HepG2 (cell line): ENCODE results near the gene CD9. TPM values are rescaled to one million over a fixed set of nuclear protein-coding genes. Genes with fewer than 3 reads are reported as not detected.

ENCODE experiments used
- CEBPB ChIP-seq: IDR thresholded peaks from 2 replicates; pipeline ENCODE4 v1.6.1; 2011; ENCODE audit warnings: low read depth, low read length, improper control_type of control experiment, borderline replicate concordance
- CENPX ChIP-seq: sonication (generic); formaldehyde crosslinking; IDR thresholded peaks from 2 replicates; pipeline ENCODE4 v1.9.0; 2021; ENCODE audit warnings: mild to moderate bottlenecking, missing genetic modification reagents, moderate library complexity
- CTCF ChIP-seq: sonication (generic); formaldehyde crosslinking; IDR thresholded peaks from 2 replicates; pipeline ENCODE4 v1.5.0; 2020; ENCODE audit warnings: mild to moderate bottlenecking, missing genetic modification reagents, moderate library complexity
- HES4 ChIP-seq: sonication (generic); formaldehyde crosslinking; IDR thresholded peaks from 2 replicates; pipeline ENCODE4 v1.9.0; 2021; ENCODE audit warnings: mild to moderate bottlenecking, missing genetic modification reagents, borderline replicate concordance
- HMG20A ChIP-seq: IDR thresholded peaks from 2 replicates; pipeline ENCODE4 v1.6.1; 2016; ENCODE audit warnings: borderline replicate concordance
- JUNB ChIP-seq: sonication (generic); formaldehyde crosslinking; IDR thresholded peaks from 2 replicates; pipeline ENCODE4 v1.8.0; 2022; ENCODE audit warnings: missing genetic modification reagents, mild to moderate bottlenecking, borderline replicate concordance
- KLF16 ChIP-seq, 2 experiments: sonication (generic) in 1 of 2; formaldehyde crosslinking in 1 of 2; IDR thresholded peaks; 2 replicates each; pipeline versions ENCODE4 v1.6.1 to v1.8.0; 2016 to 2023; ENCODE audit warnings: missing genetic modification reagents in 2 of 2, missing compliant biosample characterization in 1 of 2
- LCORL ChIP-seq, 2 experiments: fragments of 450-650 bp in 1 of 2; sonication (generic) in 1 of 2; formaldehyde crosslinking in 1 of 2; IDR thresholded peaks; 2 replicates each; pipeline versions ENCODE4 v1.5.0 to v1.6.1; 2017 to 2020; ENCODE audit warnings: antibody characterized with exemption in 1 of 2, missing genetic modification reagents in 1 of 2
- NCOR1 ChIP-seq: fragments of 200-600 bp; sonication (generic); IDR thresholded peaks from 2 replicates; pipeline ENCODE4 v1.7.0; 2017; ENCODE audit warnings: antibody characterized with exemption, low read length, borderline replicate concordance
- PHF8 ChIP-seq: sonication (generic); formaldehyde crosslinking; IDR thresholded peaks from 2 replicates; pipeline ENCODE4 v1.5.0; 2020; ENCODE audit warnings: missing genetic modification reagents
- POLR2G ChIP-seq: fragments of 200-400 bp; formaldehyde crosslinking; IDR thresholded peaks from 2 replicates; pipeline ENCODE4 v1.6.1; 2018; ENCODE audit warnings: mild to moderate bottlenecking, low read depth, low read length, moderate library complexity
- RCOR2 ChIP-seq: IDR thresholded peaks from 2 replicates; pipeline ENCODE4 v1.6.1; 2016; ENCODE audit warnings: missing biosample characterization, missing genetic modification reagents
- SALL1 ChIP-seq: sonication (generic); formaldehyde crosslinking; IDR thresholded peaks from 2 replicates; pipeline ENCODE4 v1.8.0; 2022; ENCODE audit warnings: mild to moderate bottlenecking, missing genetic modification reagents
- SAP130 ChIP-seq: IDR thresholded peaks from 2 replicates; pipeline ENCODE4 v1.6.1; 2016; ENCODE audit warnings: low read depth
- TBX3 ChIP-seq: fragments of 450-650 bp; IDR thresholded peaks from 2 replicates; pipeline ENCODE4 v1.6.1; 2017; ENCODE audit warnings: antibody characterized with exemption, mild to moderate bottlenecking, inconsistent platforms, borderline replicate concordance
- THAP11 ChIP-seq: IDR thresholded peaks from 2 replicates; pipeline ENCODE4 v1.6.1; 2016; ENCODE audit warnings: missing biosample characterization, missing genetic modification reagents
- TRIM24 ChIP-seq: sonication (generic); formaldehyde crosslinking; IDR thresholded peaks from 2 replicates; pipeline ENCODE4 v1.8.0; 2022; ENCODE audit warnings: mild to moderate bottlenecking, missing genetic modification reagents
- XBP1 ChIP-seq: sonication (generic); formaldehyde crosslinking; IDR thresholded peaks from 2 replicates; pipeline ENCODE4 v1.5.0; 2020; ENCODE audit warnings: missing genetic modification reagents
- YY1 ChIP-seq: IDR thresholded peaks from 2 replicates; pipeline ENCODE4 v1.6.1; 2011; ENCODE audit warnings: low read length, low read depth, moderate library complexity, mild to moderate bottlenecking; ENCODE audit not compliant: insufficient read depth, insufficient replicate concordance
- ZNF280D ChIP-seq: sonication (generic); formaldehyde crosslinking; IDR thresholded peaks from 2 replicates; pipeline ENCODE4 v1.5.1; 2020; ENCODE audit warnings: mild to moderate bottlenecking, missing genetic modification reagents
- ZNF468 ChIP-seq: sonication (generic); formaldehyde crosslinking; IDR thresholded peaks from 2 replicates; pipeline ENCODE4 v1.8.0; 2022; ENCODE audit warnings: mild to moderate bottlenecking, moderate library complexity, missing genetic modification reagents
- ZNF703 ChIP-seq: sonication (generic); formaldehyde crosslinking; IDR thresholded peaks from 2 replicates; pipeline ENCODE4 v1.5.1; 2020; ENCODE audit warnings: missing genetic modification reagents, mild to moderate bottlenecking, moderate library complexity, borderline replicate concordance
- ZNF781 ChIP-seq: sonication (generic); formaldehyde crosslinking; IDR thresholded peaks from 2 replicates; pipeline ENCODE4 v1.5.1; 2020; ENCODE audit warnings: borderline replicate concordance, mild to moderate bottlenecking, missing genetic modification reagents; ENCODE audit errors: not compliant biosample characterization
- ZNF784 ChIP-seq: sonication (generic); formaldehyde crosslinking; IDR thresholded peaks from 2 replicates; pipeline ENCODE4 v1.5.1; 2020; ENCODE audit warnings: missing genetic modification reagents, mild to moderate bottlenecking, borderline replicate concordance
- polyA plus RNA-seq, 8 experiments: library from polyadenylated mRNA; depleted of rRNA in 3 of 8; stranded (reverse) in 7 of 8; unstranded in 1 of 8; fragments of >200 nt; fragmentation: Illumina TruSeq in 4 of 8; extraction: Trizol in 4 of 8; gene quantifications; 2 replicates each; pipeline versions ENCODE4 v1.2.1 to v1.2.3, GENCODE V29; 2011 to 2016; ENCODE audit warnings: low read depth in 4 of 8, missing spikeins in 1 of 8, mixed read lengths in 1 of 8; ENCODE audit not compliant: insufficient read depth in 1 of 8
- total RNA-seq, 5 experiments: library from RNA; depleted of rRNA; stranded (reverse); fragments of >200 nt; fragmentation: Illumina TruSeq; extraction: Trizol; gene quantifications; 2 replicates each; pipeline ENCODE4 v1.2.3, GENCODE V29; 2016; ENCODE audit warnings: low read depth in 1 of 5

CD9 gene
- total and polyA plus RNA-seq, 2 of the 13 experiments (the other 11 are each of a cell fraction or from before 2014, with no cell fraction given): 5.8 to 38.3 TPM

GRCh38 chr12:6278439-6279255 lies 78.4 kb downstream of the CD9 start (continued):
- TF ChIP-seq ZNF280D (0 out of 2 replicates have a peak, but pooled peaks have one; percentile 64), ZNF468 (CRISPR knock-in tag) (no peak), ZNF781 (CRISPR knock-in tag) (no peak), JUNB (CRISPR knock-in tag) (no peak), CTCF (CRISPR knock-in tag) (peak; percentile 73), SAP130 (CRISPR knock-in tag) (peak; percentile 47; the same call in 1 of the 2 replicates), XBP1 (no peak), THAP11 (CRISPR knock-in tag) (no peak), NCOR1 (no peak), SALL1 (CRISPR knock-in tag) (peak; percentile 56), RCOR2 (CRISPR knock-in tag) (no peak), YY1 (peak; percentile 57), HES4 (CRISPR knock-in tag) (0 out of 2 replicates have a peak, but pooled peaks have one; percentile 17), KLF16 (CRISPR knock-in tag; IDR thresholded peaks at IDR 0.05) (0 out of 4 replicates have a peak, but pooled peaks of 1 of the 2 experiments have one; percentile 37), ZNF703 (no peak), HMG20A (CRISPR knock-in tag) (no peak), TBX3 (no peak), POLR2G (peak; percentile 57; the same call in 1 of the 2 replicates), TRIM24 (CRISPR knock-in tag) (no peak), PHF8 (CRISPR knock-in tag) (peak; percentile 41), LCORL (IDR thresholded peaks at IDR 0.05) (no peak), LCORL (CRISPR knock-in tag; IDR thresholded peaks at IDR 0.05) (no peak), CEBPB (no peak), ZNF784 (CRISPR knock-in tag) (0 out of 2 replicates have a peak, but pooled peaks have one; percentile 30), CENPX (no peak)
